Lower leg skin (tissue), 3 donors: ENCODE measurements around the gene AP1M2.

ENCODE experiments used
- CTCF ChIP-seq, 3 donors: fragments of 450-650 bp; IDR thresholded peaks; one replicate each; pipeline ENCODE4 v1.5.1; 2016; ENCODE audit warnings: antibody characterized with exemption in 3 of 3, mild to moderate bottlenecking in 3 of 3, moderate library complexity in 2 of 3
- POLR2A ChIP-seq, 2 donors: fragments of 450-650 bp; IDR thresholded peaks; one replicate each; pipeline ENCODE4 v1.6.1; 2016 to 2017; ENCODE audit warnings: antibody characterized with exemption in 2 of 2, mild to moderate bottlenecking in 1 of 2, moderate library complexity in 1 of 2

DNA sequence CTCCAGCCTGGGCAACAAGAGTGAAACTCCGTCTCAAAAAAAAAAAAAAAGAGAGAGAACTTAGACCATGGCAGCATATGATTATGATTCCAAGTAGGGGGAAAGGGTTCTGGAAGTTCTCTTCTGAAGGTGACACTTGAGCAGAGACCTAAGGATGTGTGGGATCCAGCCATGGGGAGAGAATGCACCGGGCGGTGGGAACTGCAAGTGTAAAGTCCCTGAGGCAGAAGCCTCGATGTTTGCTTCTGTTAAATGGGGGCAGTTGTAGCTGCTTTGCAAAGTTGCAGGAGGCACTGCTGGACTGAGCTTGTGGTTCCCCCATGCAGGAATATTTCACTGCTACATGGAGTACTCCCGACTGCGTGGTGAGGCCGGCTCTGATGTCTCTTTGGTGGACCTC, 47.3 kb upstream of the AP1M2 start:
- TF ChIP-seq POLR2A (IDR thresholded peaks at IDR 0.05), result no peak
- TF ChIP-seq CTCF (IDR thresholded peaks at IDR 0.05), result no peak
